Inflammatory macrophage treated with lipopolysaccharide for 1 hour (primary cell): Measurements from ENCODE around the gene LRRC66.
A peak's percentile ranks its signal among the peaks of the same experiment; 100 is the strongest.

Source experiments
- DNase-seq, 2 donors: peaks; one replicate each; pipeline ENCODE4 v3.0.0-alpha.2; 2020 to 2022

The LRRC66 gene

DNA sequence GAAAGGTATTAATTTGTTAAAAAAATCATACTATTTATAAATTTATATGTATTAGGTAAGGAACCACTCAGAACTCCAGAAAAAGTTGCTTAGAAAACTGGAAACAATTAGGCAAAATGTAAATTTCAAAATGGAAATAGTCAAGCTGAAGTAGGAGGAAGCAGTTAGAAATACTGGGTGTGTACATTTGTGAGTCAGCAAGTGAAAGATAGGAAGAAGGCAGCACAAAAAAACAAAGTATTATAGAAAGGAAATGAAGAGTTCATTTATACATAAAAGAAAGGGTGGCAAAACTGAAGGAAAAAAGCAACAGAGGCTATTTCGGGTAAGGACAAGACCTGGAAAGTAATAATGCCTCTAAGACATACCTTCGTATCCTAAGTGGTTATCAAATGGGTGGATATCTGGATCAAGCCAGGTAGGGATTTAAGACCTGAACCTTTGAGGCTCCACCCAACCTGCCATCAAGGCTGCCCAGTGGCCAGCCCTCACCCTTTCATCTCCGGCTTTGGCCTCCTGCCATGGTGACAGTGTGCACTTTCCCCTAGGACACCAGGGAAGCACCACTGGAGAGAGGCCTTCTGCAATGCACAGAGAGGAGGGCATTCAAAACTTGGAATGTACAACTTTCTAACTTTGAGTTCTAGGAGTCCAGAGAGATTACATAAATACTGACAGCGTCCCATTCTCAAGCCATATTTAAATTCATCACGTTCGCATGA is at the start of gene LRRC66:
TSS of gene LRRC66 (minus strand) at position 428 of the 722 bp plus-strand sequence. CDS start 2,750 bp downstream, outside the sequence.
- DNase-seq, result peak; percentile 27 to 41

GRCh38 chr4:52069571-52069970 is 49.4 kb upstream of the LRRC66 start:
- DNase-seq, result no peak

GRCh38 chr4:52059372-52059771 is 39.2 kb upstream of the LRRC66 start:
- DNase-seq, result peak; percentile 40 to 69

DNA sequence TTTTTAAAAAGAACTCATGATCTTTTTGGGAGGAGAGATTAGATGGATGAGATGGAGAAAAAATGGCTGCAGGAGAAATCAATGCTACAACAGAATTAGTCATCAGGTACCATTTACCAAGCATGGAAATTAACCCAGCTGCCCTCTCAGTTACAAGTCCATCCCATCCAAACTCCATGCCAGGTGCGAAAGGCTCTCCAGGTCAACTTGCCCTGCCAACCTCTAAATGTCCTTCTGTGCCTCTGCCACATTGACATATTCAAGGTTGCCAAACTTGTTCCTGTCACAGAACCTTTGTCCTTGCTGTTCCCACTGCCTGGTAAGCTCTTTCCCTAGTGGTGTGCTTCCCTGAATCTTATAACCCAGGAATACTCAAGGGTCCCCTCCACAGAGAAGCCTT is 38.1 kb upstream of the LRRC66 start:
- DNase-seq, result no peak

DNA sequence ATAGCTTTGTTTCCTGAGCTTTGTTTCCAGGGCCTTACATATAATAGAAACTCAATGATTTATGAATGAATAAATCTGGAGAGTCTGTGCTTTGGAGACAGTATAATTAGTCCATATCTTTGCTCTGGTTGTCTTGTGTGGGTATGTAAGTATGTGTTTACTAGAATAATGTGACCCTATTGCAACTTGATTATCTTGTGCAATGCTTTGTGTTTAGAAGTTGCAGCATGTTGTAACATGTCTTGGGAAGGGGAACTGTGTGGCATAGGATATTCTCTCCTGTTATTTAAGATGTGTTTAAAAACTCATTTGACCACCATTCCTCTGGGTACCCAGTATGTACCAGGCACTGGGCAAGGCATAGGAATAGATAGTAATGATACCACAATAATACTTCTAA is 37.0 kb upstream of the LRRC66 start:
- peak; percentile 71 to 81 for DNase-seq

GRCh38 chr4:52054254-52054653 is 34.1 kb upstream of the LRRC66 start:
- no peak for DNase-seq

GRCh38 chr4:52052475-52052780 is 32.3 kb upstream of the LRRC66 start:
- peak; percentile 59 to 68 for DNase-seq

DNA sequence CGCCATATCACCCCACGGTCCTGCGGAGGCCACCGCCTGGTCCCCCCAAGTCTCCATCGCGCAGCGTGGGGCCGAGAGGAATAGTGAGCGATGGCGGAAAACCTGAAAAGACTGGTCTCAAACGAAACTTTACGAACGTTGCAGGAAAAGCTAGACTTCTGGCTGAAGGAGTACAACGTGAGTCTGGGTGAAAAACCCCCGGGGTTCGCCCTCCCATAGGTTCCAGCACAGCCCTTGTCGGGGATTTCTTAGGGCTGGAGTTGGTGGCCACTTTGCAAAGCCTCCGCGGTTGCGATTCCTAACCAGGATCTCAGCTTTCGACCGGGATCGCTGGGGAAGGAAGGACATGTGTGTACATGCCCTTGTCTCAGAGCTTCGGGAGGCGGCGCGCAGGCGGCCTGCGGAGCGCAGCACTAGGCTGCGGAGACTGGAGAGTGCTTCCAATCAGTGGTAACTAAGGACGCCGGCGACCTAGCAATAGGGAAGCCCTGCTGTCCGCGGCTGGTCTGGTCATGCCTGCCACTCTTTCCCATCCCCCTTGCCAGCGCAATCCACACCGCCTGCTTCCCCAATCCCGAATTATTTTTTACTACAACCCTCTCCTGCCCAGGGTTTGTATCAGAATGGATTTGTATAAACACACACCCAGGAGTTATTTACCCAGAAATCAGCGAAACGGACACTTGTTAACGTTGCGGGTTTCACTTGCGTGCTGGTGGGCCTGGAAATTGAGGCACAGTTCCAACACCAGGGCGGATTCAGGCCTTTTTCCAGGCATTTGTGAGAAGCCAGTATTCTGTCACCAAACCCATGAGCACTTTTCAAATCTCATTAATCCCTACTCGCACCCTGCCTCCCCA is 31.7 kb upstream of the LRRC66 start:
- DNase-seq, result peak; percentile 54 to 63

- peak; percentile 28 to 57 for DNase-seq
Observed at GRCh38 chr4:52051213-52051614, 31.1 kb upstream of the LRRC66 start, which contains the start of gene SPATA18. Gene SPATA18 (plus strand): TSS chr4:52051304. CDS start chr4:52051705, 401 bp downstream.

DNA sequence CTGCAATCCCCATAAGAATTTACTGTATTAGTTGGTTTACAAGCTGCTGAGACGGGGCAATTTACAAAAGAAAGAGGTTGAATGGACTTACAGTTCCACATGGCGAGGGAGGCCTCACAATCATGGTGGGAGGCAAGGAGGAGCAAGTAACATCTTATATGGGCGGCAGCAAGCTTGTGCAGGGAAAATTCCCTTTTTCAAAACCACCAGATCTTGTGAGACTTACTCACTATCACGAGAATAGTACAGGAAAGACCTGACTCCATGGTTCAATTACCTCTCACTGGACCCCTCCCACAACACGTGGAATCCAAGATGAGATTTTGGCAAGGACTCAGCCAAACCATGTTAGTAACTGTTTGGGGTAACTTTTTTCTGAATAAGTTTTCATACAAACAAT is 29.1 kb upstream of the LRRC66 start:
- DNase-seq, result peak; percentile 62 to 86

- no peak for DNase-seq
Observed at GRCh38 chr4:52045028-52045427, 24.9 kb upstream of the LRRC66 start.

GRCh38 chr4:52038103-52038912 is 18.1 kb upstream of the LRRC66 start, which contains the start of gene SGCB:
Gene SGCB (minus strand): TSS chr4:52038299. CDS start chr4:52038259, 40 bp downstream.
- DNase-seq, result peak in 1 of 2 donors; percentile 37

GRCh38 chr4:52037689-52038102 is 17.5 kb upstream of the LRRC66 start:
- no peak for DNase-seq

DNA sequence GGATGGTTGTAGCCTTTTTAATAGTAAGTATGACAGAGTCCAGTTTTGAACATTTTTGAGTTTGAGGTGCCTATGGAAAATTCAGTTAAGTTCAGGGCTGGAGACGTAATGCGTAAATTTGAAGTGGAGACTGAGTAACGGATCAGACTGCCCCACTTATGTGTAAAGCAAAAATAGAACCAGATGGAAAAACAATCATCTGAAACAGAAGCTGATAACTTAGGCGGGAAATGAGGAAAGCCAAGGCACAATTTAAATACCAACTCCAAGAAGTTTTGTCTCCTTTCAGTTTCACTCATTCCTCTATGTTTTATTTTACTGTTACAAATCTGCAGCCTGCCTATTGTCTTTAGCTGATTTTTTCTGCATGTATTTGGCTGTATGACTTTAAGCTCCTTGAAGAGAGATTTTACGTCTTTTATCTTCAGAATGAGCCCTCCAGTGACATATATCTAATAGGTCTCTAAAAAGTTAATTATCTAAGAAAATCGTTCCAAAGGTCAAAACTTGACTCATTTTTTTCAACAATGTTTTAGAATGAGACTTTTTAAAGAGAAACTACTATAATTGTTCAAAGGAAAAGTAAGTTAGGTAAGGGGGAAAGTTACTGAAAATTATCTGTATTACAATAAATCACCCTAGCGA is 16.8 kb upstream of the LRRC66 start:
- no peak for DNase-seq

- DNase-seq, result no peak
Observed at GRCh38 chr4:52035190-52035589, 15.0 kb upstream of the LRRC66 start.

- DNase-seq, result peak in 1 of 2 donors; percentile 31
Observed at GRCh38 chr4:52032005-52032404, 11.8 kb upstream of the LRRC66 start.

DNA sequence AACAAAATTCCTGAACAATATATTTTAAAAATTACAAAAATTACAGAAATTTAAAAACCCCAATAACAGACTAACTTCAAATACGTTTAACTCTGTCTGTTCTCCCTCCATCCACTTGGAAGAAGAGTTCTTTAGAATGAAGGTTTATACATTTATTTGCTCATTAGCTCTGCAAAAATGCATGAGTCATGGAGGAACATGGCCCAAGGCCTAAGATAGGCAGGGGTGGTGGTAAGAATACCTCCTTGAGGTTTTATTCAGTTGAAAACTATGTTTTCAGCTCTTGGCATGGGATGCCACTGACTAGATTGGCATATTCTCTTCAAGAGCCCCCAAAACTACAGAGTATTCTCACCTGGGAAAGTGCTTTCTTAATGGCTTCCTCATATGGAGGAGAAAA is 8.8 kb upstream of the LRRC66 start:
- no peak for DNase-seq

DNA sequence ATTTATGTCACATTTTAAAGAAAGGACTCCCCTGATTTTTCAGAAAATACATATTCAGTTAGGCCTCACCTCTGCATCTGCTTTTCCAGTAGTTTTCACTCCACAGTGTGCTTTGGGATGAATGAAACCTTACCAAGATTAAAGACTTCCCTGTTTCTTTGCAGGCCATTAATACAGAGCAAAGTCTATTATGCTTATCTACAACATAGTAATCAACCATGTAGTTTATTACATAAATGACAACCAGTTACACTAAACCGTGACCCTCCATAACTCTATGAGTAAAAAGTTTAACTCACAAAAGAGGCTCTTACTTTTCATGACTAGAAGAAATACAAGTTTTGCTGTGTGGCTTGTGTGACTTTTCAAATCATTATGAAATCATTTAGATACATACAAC is 2.3 kb downstream of the LRRC66 start:
- no peak for DNase-seq

GRCh38 chr4:52016981-52017380 is 3.2 kb downstream of the LRRC66 start:
- no peak for DNase-seq

DNA sequence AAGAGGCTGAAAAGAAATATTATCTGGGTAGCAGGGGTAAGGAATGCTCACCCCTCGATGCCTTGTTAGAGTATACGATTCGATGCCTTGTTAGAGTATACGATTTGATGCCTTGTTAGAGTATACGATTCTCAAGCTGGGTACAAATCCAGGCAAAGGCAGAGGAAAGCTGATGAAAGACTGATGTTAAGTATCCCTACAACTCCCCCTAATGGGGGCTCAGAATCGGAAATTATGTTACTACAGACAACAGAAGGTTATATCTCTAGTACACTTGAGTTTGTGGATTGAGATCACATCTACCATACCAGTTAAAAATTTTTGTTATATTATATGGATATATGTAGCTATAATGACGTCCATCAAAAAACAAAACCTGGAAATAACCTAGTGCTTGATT is 4.8 kb downstream of the LRRC66 start:
- no peak for DNase-seq

GRCh38 chr4:52014903-52015302 is 5.3 kb downstream of the LRRC66 start:
- peak; percentile 23 to 27 for DNase-seq

DNA sequence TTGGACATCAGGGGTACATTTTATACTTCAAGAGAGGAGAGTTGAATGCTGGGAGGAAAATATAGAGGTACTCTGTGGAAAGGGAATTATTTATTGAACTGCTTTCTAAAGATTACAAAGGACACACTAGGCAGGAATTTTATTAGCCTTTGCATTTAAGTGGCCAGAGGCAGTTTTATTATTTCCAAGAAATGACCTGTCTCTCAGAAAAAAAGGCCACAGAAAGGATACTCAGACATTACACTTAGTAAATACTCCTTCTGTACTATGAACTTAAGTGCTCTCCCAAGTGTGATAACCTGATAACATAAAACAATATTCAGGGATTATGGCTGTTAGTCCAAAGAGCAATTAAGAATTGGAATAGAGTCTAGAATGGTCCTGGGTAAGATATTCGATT is 7.5 kb downstream of the LRRC66 start:
- DNase-seq, result no peak

- DNase-seq, result no peak
Observed at GRCh38 chr4:52010986-52011385, 9.2 kb downstream of the LRRC66 start.
